ENCODE measurements around the gene MIPEP. TPM values are rescaled to one million over a fixed set of nuclear protein-coding genes. Genes with fewer than 3 reads are reported as not detected.

The MIPEP gene
- polyA plus RNA-seq, 1 donor (not counting 4 experiments of a cell fraction or from before 2014, with no cell fraction given) = 35.0 TPM

DNA sequence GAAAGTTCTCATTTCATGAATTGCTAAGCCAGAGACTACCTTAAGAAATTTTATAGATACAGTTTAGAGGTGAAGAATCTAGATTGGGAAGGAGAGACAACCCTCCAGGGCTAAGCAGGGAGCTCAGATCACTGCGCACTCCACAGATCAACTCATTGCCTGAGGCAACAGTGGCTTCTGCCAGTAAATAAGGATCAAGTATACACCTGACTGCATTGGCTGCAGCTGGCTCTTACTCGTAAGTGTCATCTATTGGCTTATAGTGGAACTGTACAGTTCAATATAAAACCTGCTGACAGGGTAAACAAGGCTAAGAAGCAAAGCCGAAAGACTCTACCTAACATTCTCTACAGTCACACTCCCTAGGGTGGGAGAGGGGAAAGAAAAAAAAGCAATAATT lies 26.1 kb upstream of the MIPEP start:
- Histone ChIP-seq H4K20me1 (ENCODE audit: control insufficient read depth, extremely low read depth, insufficient read depth, low read length) (no peaks in the 10 kb centered on the region), H3K9ac (ENCODE audit: control insufficient read depth, extremely low read depth, insufficient read depth, low read length) (no peak overlapping the region), H2AFZ (ENCODE audit: control insufficient read depth, low read length) (no peak overlapping the region), H3K9me1 (ENCODE audit: control insufficient read depth, extremely low read depth, insufficient read depth, low read length) (no peaks in the 10 kb centered on the region), H3K27ac (ENCODE audit: control insufficient read depth, insufficient read depth, low read length) (no peak overlapping the region), H3K36me3 (ENCODE audit: control insufficient read depth in 2 of 2, extremely low read depth in 1 of 2, insufficient read depth in 2 of 2, low read length in 2 of 2) (no peaks in the 10 kb centered on the region), H3K4me1 (ENCODE audit: control insufficient read depth, extremely low read depth, insufficient read depth, low read length) (peaks cover 4% of the 10 kb centered on the region), H3K4me2 (ENCODE audit: control insufficient read depth, extremely low read depth, insufficient read depth, low read depth, low read length) (no peak overlapping the region), H3K9me3 (ENCODE audit: control insufficient read depth, low read depth, low read length) (no peaks in the 10 kb centered on the region), H3K79me2 (ENCODE audit: control insufficient read depth, insufficient read depth, low read length) (no peaks in the 10 kb centered on the region), H3K27me3 (ENCODE audit: control insufficient read depth, extremely low read depth, insufficient read depth, low read length) (no peaks in the 10 kb centered on the region), H3K4me3 (ENCODE audit: control insufficient read depth in 2 of 3, extremely low read depth in 1 of 3, insufficient read depth in 2 of 3, low read depth in 1 of 3, low read length in 3 of 3) (no peak overlapping the region)
- DNase-seq (ENCODE audit: low read depth, low spot score) (no peak), FAIRE-seq (no peak)
- dilution Hi-C loops (cut with MboI; ENCODE audit: extremely low pct_ligation_motif_present, low sequenced_read_pairs) = loop anchor here (10.0 kb wide), 1 partner anchor 299 kb away; no protein-coding TSS in a partner anchor
- TF ChIP-seq EZH2 (IDR thresholded peaks at IDR 0.05; ENCODE audit: low read length) = no peak
- TF ChIP-seq, protein P1, sequence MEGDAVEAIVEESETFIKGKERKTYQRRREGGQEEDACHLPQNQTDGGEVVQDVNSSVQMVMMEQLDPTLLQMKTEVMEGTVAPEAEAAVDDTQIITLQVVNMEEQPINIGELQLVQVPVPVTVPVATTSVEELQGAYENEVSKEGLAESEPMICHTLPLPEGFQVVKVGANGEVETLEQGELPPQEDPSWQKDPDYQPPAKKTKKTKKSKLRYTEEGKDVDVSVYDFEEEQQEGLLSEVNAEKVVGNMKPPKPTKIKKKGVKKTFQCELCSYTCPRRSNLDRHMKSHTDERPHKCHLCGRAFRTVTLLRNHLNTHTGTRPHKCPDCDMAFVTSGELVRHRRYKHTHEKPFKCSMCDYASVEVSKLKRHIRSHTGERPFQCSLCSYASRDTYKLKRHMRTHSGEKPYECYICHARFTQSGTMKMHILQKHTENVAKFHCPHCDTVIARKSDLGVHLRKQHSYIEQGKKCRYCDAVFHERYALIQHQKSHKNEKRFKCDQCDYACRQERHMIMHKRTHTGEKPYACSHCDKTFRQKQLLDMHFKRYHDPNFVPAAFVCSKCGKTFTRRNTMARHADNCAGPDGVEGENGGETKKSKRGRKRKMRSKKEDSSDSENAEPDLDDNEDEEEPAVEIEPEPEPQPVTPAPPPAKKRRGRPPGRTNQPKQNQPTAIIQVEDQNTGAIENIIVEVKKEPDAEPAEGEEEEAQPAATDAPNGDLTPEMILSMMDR (optimal IDR thresholded peaks at IDR 0.05 in 1 of 3, IDR thresholded peaks at IDR 0.05 in 1 of 3, conservative IDR thresholded peaks at IDR 0.05 in 1 of 3; ENCODE audit: extremely low read depth in 1 of 3, insufficient read depth in 2 of 3, low read length in 3 of 3) = peak in 1 of 3 experiments; percentile 36

DNA sequence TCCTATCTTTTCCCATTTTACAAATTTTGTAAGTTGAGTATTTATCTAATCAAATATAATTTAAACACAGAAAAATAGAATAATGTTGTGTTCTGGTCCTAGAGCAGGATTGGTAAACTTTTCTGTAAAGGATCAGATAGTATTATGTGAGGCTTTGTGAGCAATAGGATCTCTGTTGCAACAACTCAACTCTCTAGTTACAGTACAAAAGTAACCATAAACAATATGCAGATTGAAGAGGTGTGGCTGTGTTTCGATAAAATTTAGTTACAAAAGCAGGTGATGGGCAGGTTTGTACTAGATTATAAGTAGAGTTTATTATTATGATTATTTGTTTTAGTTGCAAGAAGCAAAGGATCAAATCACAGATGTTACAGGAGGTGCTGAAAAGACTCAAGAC lies 23.3 kb upstream of the MIPEP start:
- TF ChIP-seq EZH2 (IDR thresholded peaks at IDR 0.05; ENCODE audit: low read length) = no peak
- TF ChIP-seq, protein P1 (optimal IDR thresholded peaks at IDR 0.05 in 1 of 3, IDR thresholded peaks at IDR 0.05 in 1 of 3, conservative IDR thresholded peaks at IDR 0.05 in 1 of 3; ENCODE audit: extremely low read depth in 1 of 3, insufficient read depth in 2 of 3, low read length in 3 of 3) = no peak
- no peaks in the 10 kb centered on the region for H3K36me3 ChIP-seq (ENCODE audit: control insufficient read depth in 2 of 2, extremely low read depth in 1 of 2, insufficient read depth in 2 of 2, low read length in 2 of 2)
- no peak overlapping the region for H3K4me3 ChIP-seq (ENCODE audit: control insufficient read depth in 2 of 3, extremely low read depth in 1 of 3, insufficient read depth in 2 of 3, low read depth in 1 of 3, low read length in 3 of 3)
- H3K9me3 ChIP-seq (ENCODE audit: control insufficient read depth, low read depth, low read length) = no peaks in the 10 kb centered on the region
- H3K4me2 ChIP-seq (ENCODE audit: control insufficient read depth, extremely low read depth, insufficient read depth, low read depth, low read length) = no peak overlapping the region
- DNase-seq (ENCODE audit: low read depth, low spot score) (no peak), FAIRE-seq (no peak)
- H3K27me3 ChIP-seq (ENCODE audit: control insufficient read depth, extremely low read depth, insufficient read depth, low read length) = no peaks in the 10 kb centered on the region
- H4K20me1 ChIP-seq (ENCODE audit: control insufficient read depth, extremely low read depth, insufficient read depth, low read length) = no peaks in the 10 kb centered on the region
- no peak overlapping the region for H3K9ac ChIP-seq (ENCODE audit: control insufficient read depth, extremely low read depth, insufficient read depth, low read length)
- dilution Hi-C loops (cut with MboI; ENCODE audit: extremely low pct_ligation_motif_present, low sequenced_read_pairs) = loop anchor here (10.0 kb wide), 1 partner anchor 302 kb away; no protein-coding TSS in a partner anchor
- no peak overlapping the region for H2AFZ ChIP-seq (ENCODE audit: control insufficient read depth, low read length)
- H3K9me1 ChIP-seq (ENCODE audit: control insufficient read depth, extremely low read depth, insufficient read depth, low read length) = no peaks in the 10 kb centered on the region
- H3K79me2 ChIP-seq (ENCODE audit: control insufficient read depth, insufficient read depth, low read length) = no peaks in the 10 kb centered on the region
- no peak overlapping the region for H3K27ac ChIP-seq (ENCODE audit: control insufficient read depth, insufficient read depth, low read length)
- H3K4me1 ChIP-seq (ENCODE audit: control insufficient read depth, extremely low read depth, insufficient read depth, low read length) = no peaks in the 10 kb centered on the region
